ENCODE data around the gene EMC9. TPM values are rescaled to one million over a fixed set of nuclear protein-coding genes. Genes with fewer than 3 reads are reported as not detected.

Gene EMC9
- total RNA-seq, 1 experiment from 2014 or later = 42.0 TPM

- DNase-seq (ENCODE audit: low read depth, low spot score) (no peak), ATAC-seq (no peak)
- ChIA-PET CTCF (no interaction called here), RAD21 (ENCODE audit: low non-redundant PET in 1 of 2, low total read pairs in 2 of 2, uncharacterized antibody in 2 of 2, unreplicated experiment in 2 of 2) (no interaction called here), POLR2A (no interaction called here)
- H3K4me3 ChIP-seq (replicated peaks in 1 of 2; ENCODE audit: low read depth in 1 of 2, low read length in 2 of 2) = no peak overlapping the region
- H3K9me2 ChIP-seq (ENCODE audit: insufficient read depth) = no peaks in the 10 kb centered on the region
- H3K9me3 ChIP-seq (ENCODE audit: control insufficient read depth in 1 of 2, insufficient read depth in 1 of 2, low read depth in 1 of 2, low read length in 2 of 2) = no peaks in the 10 kb centered on the region
- peaks cover 37% of the 10 kb centered on the region for H3K79me2 ChIP-seq (ENCODE audit: insufficient read depth, low read length)
- no peaks in the 10 kb centered on the region for H4K20me1 ChIP-seq (ENCODE audit: insufficient read depth)
- peaks cover 16 to 17% of the 10 kb centered on the region in 2 experiments for H3K4me1 ChIP-seq (ENCODE audit: control insufficient read depth in 1 of 2, insufficient read depth in 2 of 2, low read length in 2 of 2)
- peaks cover 31 to 48% of the 10 kb centered on the region in 2 experiments; a peak in 3 of 4 replicates for H3K36me3 ChIP-seq (ENCODE audit: control insufficient read depth in 1 of 2, insufficient read depth in 2 of 2, low read length in 2 of 2)
- TF ChIP-seq SIN3A (IDR thresholded peaks at IDR 0.05; ENCODE audit: low read depth) = no peak
- no peak for TF ChIP-seq ELF1 (IDR thresholded peaks at IDR 0.05; ENCODE audit: borderline replicate concordance, low read depth)
- TF ChIP-seq CBX3 (IDR thresholded peaks at IDR 0.05; ENCODE audit: low read depth) = no peak
- TF ChIP-seq SP1 (IDR thresholded peaks at IDR 0.05; ENCODE audit: low read depth) = no peak
- no peak for TF ChIP-seq POLR2AphosphoS5 (IDR thresholded peaks at IDR 0.05; ENCODE audit: low read depth, low read length)
- no peak for TF ChIP-seq POLR2A (IDR thresholded peaks at IDR 0.05; ENCODE audit: borderline replicate concordance, extremely low read depth, insufficient read depth, insufficient read length)
- no peak for TF ChIP-seq FOSL1 (IDR thresholded peaks at IDR 0.05; ENCODE audit: low read depth)
- TF ChIP-seq, protein P1, sequence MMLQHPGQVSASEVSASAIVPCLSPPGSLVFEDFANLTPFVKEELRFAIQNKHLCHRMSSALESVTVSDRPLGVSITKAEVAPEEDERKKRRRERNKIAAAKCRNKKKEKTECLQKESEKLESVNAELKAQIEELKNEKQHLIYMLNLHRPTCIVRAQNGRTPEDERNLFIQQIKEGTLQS (IDR thresholded peaks at IDR 0.05) = no peak
- TF ChIP-seq EZH2 (IDR thresholded peaks at IDR 0.05) = no peak
- no peak for TF ChIP-seq CEBPB (IDR thresholded peaks at IDR 0.05; ENCODE audit: low read depth)
- TF ChIP-seq, protein P2, sequence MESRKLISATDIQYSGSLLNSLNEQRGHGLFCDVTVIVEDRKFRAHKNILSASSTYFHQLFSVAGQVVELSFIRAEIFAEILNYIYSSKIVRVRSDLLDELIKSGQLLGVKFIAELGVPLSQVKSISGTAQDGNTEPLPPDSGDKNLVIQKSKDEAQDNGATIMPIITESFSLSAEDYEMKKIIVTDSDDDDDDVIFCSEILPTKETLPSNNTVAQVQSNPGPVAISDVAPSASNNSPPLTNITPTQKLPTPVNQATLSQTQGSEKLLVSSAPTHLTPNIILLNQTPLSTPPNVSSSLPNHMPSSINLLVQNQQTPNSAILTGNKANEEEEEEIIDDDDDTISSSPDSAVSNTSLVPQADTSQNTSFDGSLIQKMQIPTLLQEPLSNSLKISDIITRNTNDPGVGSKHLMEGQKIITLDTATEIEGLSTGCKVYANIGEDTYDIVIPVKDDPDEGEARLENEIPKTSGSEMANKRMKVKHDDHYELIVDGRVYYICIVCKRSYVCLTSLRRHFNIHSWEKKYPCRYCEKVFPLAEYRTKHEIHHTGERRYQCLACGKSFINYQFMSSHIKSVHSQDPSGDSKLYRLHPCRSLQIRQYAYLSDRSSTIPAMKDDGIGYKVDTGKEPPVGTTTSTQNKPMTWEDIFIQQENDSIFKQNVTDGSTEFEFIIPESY (IDR thresholded peaks at IDR 0.05; ENCODE audit: extremely low read depth, insufficient replicate concordance, low read length) = no peak
- no peak for TF ChIP-seq TCF7L2 (IDR thresholded peaks at IDR 0.05; ENCODE audit: borderline replicate concordance, extremely low read depth, insufficient read depth, insufficient read length)
- TF ChIP-seq JUND (IDR thresholded peaks at IDR 0.05) = no peak
- no peak for TF ChIP-seq ZNF274 (IDR thresholded peaks at IDR 0.05; ENCODE audit: low read depth, low read length)
- no peak for TF ChIP-seq ZFX (IDR thresholded peaks at IDR 0.05)
- H3K9ac ChIP-seq (ENCODE audit: low read length) = no peak overlapping the region
- no peak overlapping the region for H2AFZ ChIP-seq (ENCODE audit: low read depth, low read length, poor library complexity, severe bottlenecking)
- H3K27ac ChIP-seq (ENCODE audit: low read depth, low read length) = no peak overlapping the region
- H3K4me2 ChIP-seq (ENCODE audit: low read length) = no peak overlapping the region
- no peaks in the 10 kb centered on the region for H3K27me3 ChIP-seq (ENCODE audit: insufficient read depth, low read length)
- intact Hi-C loops (cut with micrococcal nuclease) = no loop called here
- BruUV-seq (replicated peaks) = no TSS peak
These were observed 44.4 kb upstream of the EMC9 start for GRCh38 chr14:24185741-24186140.
